Parathyroid adenoma (tissue), 2 donors: Measurements from ENCODE around the gene PGRMC2.

ENCODE experiments used
- H2AFZ ChIP-seq: fragments of 300-600 bp; sonication (generic); one replicate; pipeline ENCODE4 v1.7.0; 2017; ENCODE audit warnings: antibody characterized with exemption, mild to moderate bottlenecking
- H3K27ac ChIP-seq: fragments of 300-600 bp; sonication (generic); one replicate; pipeline ENCODE4 v1.7.0; 2017
- H3K27me3 ChIP-seq: fragments of 300-600 bp; sonication (generic); one replicate; pipeline ENCODE4 v1.7.0; 2017; ENCODE audit warnings: low read length; ENCODE audit not compliant: control insufficient read depth, insufficient read depth
- H3K36me3 ChIP-seq: fragments of 300-600 bp; sonication (generic); one replicate; pipeline ENCODE4 v1.7.0; 2017; ENCODE audit warnings: low read length; ENCODE audit not compliant: control insufficient read depth, insufficient read depth
- H3K4me1 ChIP-seq: fragments of 300-600 bp; sonication (generic); one replicate; pipeline ENCODE4 v1.7.0; 2017; ENCODE audit warnings: control low read depth
- H3K4me2 ChIP-seq: fragments of 300-600 bp; sonication (generic); one replicate; pipeline ENCODE4 v1.7.0; 2017; ENCODE audit warnings: low read length
- H3K4me3 ChIP-seq: fragments of 300-600 bp; sonication (generic); one replicate; pipeline ENCODE4 v1.7.0; 2017; ENCODE audit warnings: low read depth, low read length
- H3K79me2 ChIP-seq: fragments of 300-600 bp; sonication (generic); one replicate; pipeline ENCODE4 v1.7.0; 2017; ENCODE audit warnings: control low read depth
- H3K9ac ChIP-seq: fragments of 300-600 bp; sonication (generic); one replicate; pipeline ENCODE4 v1.7.0; 2017; ENCODE audit warnings: mild to moderate bottlenecking
- H3K9me3 ChIP-seq: fragments of 300-600 bp; sonication (generic); one replicate; pipeline ENCODE4 v1.7.0; 2017; ENCODE audit warnings: low read length; ENCODE audit not compliant: control insufficient read depth
- TF ChIP-seq, protein P1 (sequence below): fragments of 300-600 bp; sonication (generic); IDR thresholded peaks from one replicate; pipeline ENCODE4 v1.7.0; 2017; ENCODE audit warnings: antibody characterized with exemption, mild to moderate bottlenecking
- donor health status: primary hyperparathyroidism.

The PGRMC2 gene

DNA sequence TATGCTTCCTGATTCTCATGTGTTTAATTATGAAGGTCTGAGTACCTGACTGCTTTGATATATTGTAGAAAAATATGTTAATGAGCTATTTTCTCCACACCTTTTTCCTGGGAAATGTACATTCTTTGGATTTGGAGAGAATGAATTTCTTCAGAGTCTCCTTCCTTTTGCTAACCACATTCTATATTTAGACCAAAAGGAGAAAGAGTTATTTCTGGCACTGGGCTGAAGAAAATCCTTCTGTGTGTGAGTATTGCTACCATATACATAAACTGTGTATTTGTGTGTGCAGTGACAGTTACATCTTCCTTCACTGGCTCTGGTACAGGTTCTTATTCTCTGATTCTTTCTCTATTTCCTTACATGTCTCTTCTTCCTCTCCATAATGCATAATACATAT lies 44.5 kb upstream of the PGRMC2 start:
- no peak overlapping the region for H2AFZ ChIP-seq

DNA sequence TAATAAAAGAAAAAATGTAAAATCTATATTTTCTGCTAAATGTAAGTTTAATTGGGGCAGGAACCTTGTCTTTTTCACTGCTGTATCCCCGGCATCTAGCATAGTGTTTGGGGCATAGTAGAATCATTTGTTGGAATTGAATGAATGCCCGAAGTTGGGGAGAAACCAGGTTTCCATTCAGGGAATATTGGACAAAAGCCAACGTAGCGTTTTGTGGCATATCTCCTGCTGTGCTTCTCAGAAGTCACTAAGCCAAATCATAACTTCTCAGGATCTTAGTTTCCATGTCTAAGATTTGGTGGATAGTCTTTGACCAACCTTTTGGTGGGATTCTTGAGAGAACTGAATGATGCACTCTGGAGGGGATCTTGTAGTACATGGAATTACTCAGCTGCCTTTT lies 42.0 kb upstream of the PGRMC2 start:
- TF ChIP-seq, protein P1, sequence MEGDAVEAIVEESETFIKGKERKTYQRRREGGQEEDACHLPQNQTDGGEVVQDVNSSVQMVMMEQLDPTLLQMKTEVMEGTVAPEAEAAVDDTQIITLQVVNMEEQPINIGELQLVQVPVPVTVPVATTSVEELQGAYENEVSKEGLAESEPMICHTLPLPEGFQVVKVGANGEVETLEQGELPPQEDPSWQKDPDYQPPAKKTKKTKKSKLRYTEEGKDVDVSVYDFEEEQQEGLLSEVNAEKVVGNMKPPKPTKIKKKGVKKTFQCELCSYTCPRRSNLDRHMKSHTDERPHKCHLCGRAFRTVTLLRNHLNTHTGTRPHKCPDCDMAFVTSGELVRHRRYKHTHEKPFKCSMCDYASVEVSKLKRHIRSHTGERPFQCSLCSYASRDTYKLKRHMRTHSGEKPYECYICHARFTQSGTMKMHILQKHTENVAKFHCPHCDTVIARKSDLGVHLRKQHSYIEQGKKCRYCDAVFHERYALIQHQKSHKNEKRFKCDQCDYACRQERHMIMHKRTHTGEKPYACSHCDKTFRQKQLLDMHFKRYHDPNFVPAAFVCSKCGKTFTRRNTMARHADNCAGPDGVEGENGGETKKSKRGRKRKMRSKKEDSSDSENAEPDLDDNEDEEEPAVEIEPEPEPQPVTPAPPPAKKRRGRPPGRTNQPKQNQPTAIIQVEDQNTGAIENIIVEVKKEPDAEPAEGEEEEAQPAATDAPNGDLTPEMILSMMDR = no peak
- no peaks in the 10 kb centered on the region for H3K36me3 ChIP-seq
- H3K4me1 ChIP-seq = no peaks in the 10 kb centered on the region

More for the DNA sequence above, 44.5 kb upstream of the PGRMC2 start:
- Histone ChIP-seq H3K79me2 (no peaks in the 10 kb centered on the region), H3K27me3 (no peaks in the 10 kb centered on the region), H3K4me2 (no peak overlapping the region), H3K36me3 (no peaks in the 10 kb centered on the region), H3K4me3 (no peak overlapping the region), H3K9me3 (no peaks in the 10 kb centered on the region), H3K4me1 (no peaks in the 10 kb centered on the region), H3K27ac (no peak overlapping the region), H3K9ac (no peak overlapping the region)
- TF ChIP-seq, protein P1 = no peak

DNA sequence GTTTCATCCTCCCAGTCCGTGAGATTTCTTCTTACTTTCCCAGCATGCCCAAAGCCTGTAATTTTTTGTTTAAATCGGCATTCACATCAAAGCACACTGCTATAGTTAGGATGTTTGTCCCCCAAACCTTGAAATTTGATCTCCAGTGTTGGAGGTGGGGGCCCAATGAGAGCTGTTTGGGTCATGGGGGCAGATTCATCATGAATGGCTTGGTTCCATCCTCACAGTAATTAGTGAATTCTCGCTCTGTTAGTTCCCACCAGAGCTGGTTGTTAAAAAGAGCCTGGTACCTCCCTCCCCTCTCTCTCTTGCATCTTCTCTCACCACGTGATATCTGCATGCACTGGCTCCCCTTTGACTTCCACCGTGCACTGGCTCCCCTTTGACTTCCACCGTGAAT lies 40.5 kb upstream of the PGRMC2 start:
- H3K4me2 ChIP-seq = no peak overlapping the region
- no peaks in the 10 kb centered on the region for H3K27me3 ChIP-seq
- no peak overlapping the region for H3K27ac ChIP-seq
- no peaks in the 10 kb centered on the region for H3K9me3 ChIP-seq
- no peak overlapping the region for H3K9ac ChIP-seq
- TF ChIP-seq, protein P1 = no peak
- peaks cover 2% of the 10 kb centered on the region for H3K4me1 ChIP-seq
- H3K4me3 ChIP-seq = no peak overlapping the region
- no peaks in the 10 kb centered on the region for H3K36me3 ChIP-seq
- no peaks in the 10 kb centered on the region for H3K79me2 ChIP-seq
- H2AFZ ChIP-seq = no peak overlapping the region

More for the DNA sequence above, 42.0 kb upstream of the PGRMC2 start:
- Histone ChIP-seq H3K27me3 (no peaks in the 10 kb centered on the region), H3K9ac (no peak overlapping the region), H2AFZ (no peak overlapping the region), H3K4me2 (no peak overlapping the region), H3K27ac (no peak overlapping the region), H3K9me3 (no peaks in the 10 kb centered on the region), H3K79me2 (no peaks in the 10 kb centered on the region), H3K4me3 (no peak overlapping the region)

DNA sequence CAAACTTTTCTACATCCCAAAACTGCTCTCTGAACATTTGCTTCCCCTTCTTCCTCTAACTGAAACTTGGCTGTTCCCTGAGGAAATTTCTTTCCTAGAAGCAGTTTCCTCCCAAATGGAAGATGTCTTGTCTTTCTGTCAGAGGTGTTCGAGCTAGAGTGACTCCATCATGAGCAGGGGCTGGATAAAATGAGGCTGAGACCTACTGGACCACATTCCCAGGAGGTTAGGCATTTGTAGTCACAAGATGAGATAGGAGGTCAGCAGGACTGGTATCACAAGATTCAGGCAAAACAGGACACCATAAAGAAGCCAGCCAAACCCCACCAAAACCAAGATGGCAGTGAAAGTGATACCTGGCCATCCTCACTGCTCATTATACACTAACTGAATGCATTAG lies 35.8 kb upstream of the PGRMC2 start:
- TF ChIP-seq, protein P1 = no peak
- H3K27ac ChIP-seq = peak overlapping the region; percentile 8

DNA sequence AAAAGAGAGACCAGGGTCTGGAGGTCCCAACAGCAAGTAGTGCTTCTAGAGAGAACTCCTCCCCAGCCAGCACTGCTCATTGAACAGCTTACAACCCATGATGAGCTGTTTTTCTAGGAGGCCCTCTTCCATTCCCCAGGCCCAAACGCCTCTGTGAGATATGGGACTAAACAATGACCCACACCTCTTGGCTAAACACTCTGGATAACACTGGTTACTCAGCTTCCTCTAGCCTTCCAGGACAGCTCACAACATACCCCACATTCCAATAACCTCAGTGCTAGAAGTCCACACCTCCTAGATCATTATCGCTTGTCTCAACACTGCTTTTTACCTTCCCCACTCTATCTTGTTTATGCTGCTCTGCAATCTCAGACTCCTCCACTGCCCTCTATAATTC lies 35.4 kb upstream of the PGRMC2 start:
- H3K4me3 ChIP-seq = no peak overlapping the region
- no peaks in the 10 kb centered on the region for H3K27me3 ChIP-seq
- H3K9me3 ChIP-seq = no peaks in the 10 kb centered on the region
- peak overlapping the region; percentile 54 for H3K27ac ChIP-seq
- H2AFZ ChIP-seq = no peak overlapping the region
- TF ChIP-seq, protein P1 = no peak
- H3K4me2 ChIP-seq = no peak overlapping the region
- no peaks in the 10 kb centered on the region for H3K36me3 ChIP-seq
- H3K9ac ChIP-seq = no peak overlapping the region
- no peaks in the 10 kb centered on the region for H3K79me2 ChIP-seq
- peaks cover 6% of the 10 kb centered on the region for H3K4me1 ChIP-seq

More for the DNA sequence above, 35.8 kb upstream of the PGRMC2 start:
- Histone ChIP-seq H3K9me3 (no peaks in the 10 kb centered on the region), H3K27me3 (no peaks in the 10 kb centered on the region), H3K79me2 (no peaks in the 10 kb centered on the region), H3K9ac (no peak overlapping the region), H2AFZ (no peak overlapping the region), H3K4me3 (no peak overlapping the region), H3K36me3 (no peaks in the 10 kb centered on the region), H3K4me2 (no peak overlapping the region), H3K4me1 (peaks cover 6% of the 10 kb centered on the region)
